SK-N-SH treated with all-trans-retinoic acid at 6 μM for 48 hours (cell line): ENCODE measurements around the gene RGS8.
"Not testable (repeated sequence)": the region's sequence is repeated elsewhere in the genome, so short reads cannot be mapped to it uniquely, and the experiment has no call there.

Source experiments
- ATAC-seq: fragments of 200-7000 bp; cut with Tn5 transposase; 3 replicates; pipeline ENCODE4 v1.9.1; 2020; ENCODE audit warnings: mild to moderate bottlenecking, moderate library complexity
- ARNTL ChIP-seq: fragments of 450-650 bp; formaldehyde crosslinking; IDR thresholded peaks from 2 replicates; pipeline ENCODE4 v1.5.0; 2020; ENCODE audit warnings: low read depth, mild to moderate bottlenecking, moderate library complexity, borderline replicate concordance
- BACH2 ChIP-seq: fragments of 250-450 bp; sonication (Bioruptor Pico); IDR thresholded peaks from 2 replicates; pipeline ENCODE4 v1.9.0; 2021; ENCODE audit warnings: mild to moderate bottlenecking, borderline replicate concordance
- CREB5 ChIP-seq: fragments of 250-450 bp; sonication (Bioruptor Pico); IDR thresholded peaks from 2 replicates; pipeline ENCODE4 v1.5.1; 2020; ENCODE audit warnings: low read depth, mild to moderate bottlenecking, moderate library complexity
- CSDC2 ChIP-seq: fragments of 250-450 bp; sonication (Bioruptor Pico); IDR thresholded peaks from 2 replicates; pipeline ENCODE4 v1.5.0; 2020; ENCODE audit warnings: mild to moderate bottlenecking, moderate library complexity
- CSRNP3 ChIP-seq: fragments of 250-450 bp; sonication (Bioruptor Pico); IDR thresholded peaks from 2 replicates; pipeline ENCODE4 v1.5.1; 2021; ENCODE audit warnings: mild to moderate bottlenecking, moderate library complexity
- GLIS3 ChIP-seq: fragments of 250-450 bp; sonication (Bioruptor Pico); IDR thresholded peaks from 2 replicates; pipeline ENCODE4 v1.5.0; 2020; ENCODE audit warnings: mild to moderate bottlenecking, moderate library complexity
- ISL1 ChIP-seq: fragments of 250-450 bp; sonication (Bioruptor Pico); IDR thresholded peaks from 2 replicates; pipeline ENCODE4 v2.1.2; 2022; ENCODE audit warnings: mild to moderate bottlenecking, moderate library complexity
- OSR1 ChIP-seq: fragments of 250-450 bp; sonication (Bioruptor Pico); IDR thresholded peaks from 2 replicates; pipeline ENCODE4 v1.8.0; 2022; ENCODE audit warnings: moderate library complexity, mild to moderate bottlenecking, inconsistent platforms
- PATZ1 ChIP-seq: fragments of 250-450 bp; sonication (Bioruptor Pico); IDR thresholded peaks from 2 replicates; pipeline ENCODE4 v1.8.0; 2020; ENCODE audit warnings: mild to moderate bottlenecking, moderate library complexity, borderline replicate concordance
- POU6F1 ChIP-seq: fragments of 250-450 bp; sonication (Bioruptor Pico); IDR thresholded peaks from 2 replicates; pipeline ENCODE4 v1.8.0; 2021; ENCODE audit warnings: low read depth, mild to moderate bottlenecking, moderate library complexity, borderline replicate concordance
- PPARA ChIP-seq: fragments of 250-450 bp; sonication (Bioruptor Pico); IDR thresholded peaks from 2 replicates; pipeline ENCODE4 v1.5.0; 2020; ENCODE audit warnings: mild to moderate bottlenecking, borderline replicate concordance
- RARB ChIP-seq: fragments of 250-450 bp; sonication (Bioruptor Pico); IDR thresholded peaks from 2 replicates; pipeline ENCODE4 v1.8.0; 2021; ENCODE audit warnings: mild to moderate bottlenecking, moderate library complexity
- SNAI2 ChIP-seq: fragments of 250-450 bp; sonication (Bioruptor Pico); IDR thresholded peaks from 2 replicates; pipeline ENCODE4 v1.5.0; 2020; ENCODE audit warnings: mild to moderate bottlenecking, moderate library complexity
- TOX ChIP-seq: fragments of 250-450 bp; sonication (Bioruptor Pico); IDR thresholded peaks from 2 replicates; pipeline ENCODE4 v1.8.0; 2021; ENCODE audit warnings: mild to moderate bottlenecking, moderate library complexity, borderline replicate concordance
- TSHZ2 ChIP-seq: fragments of 250-450 bp; sonication (Bioruptor Pico); IDR thresholded peaks from 2 replicates; pipeline ENCODE4 v1.5.0; 2020; ENCODE audit warnings: mild to moderate bottlenecking, moderate library complexity
- ZC3H10 ChIP-seq: fragments of 250-450 bp; sonication (Bioruptor Pico); IDR thresholded peaks from 2 replicates; pipeline ENCODE4 v1.5.1; 2021; ENCODE audit warnings: mild to moderate bottlenecking, moderate library complexity
- ZFP30 ChIP-seq: fragments of 450-650 bp; formaldehyde crosslinking; IDR thresholded peaks from 2 replicates; pipeline ENCODE4 v1.5.0; 2022; ENCODE audit warnings: mild to moderate bottlenecking, moderate library complexity
- ZNF565 ChIP-seq: fragments of 450-650 bp; formaldehyde crosslinking; conservative IDR thresholded peaks from 2 replicates; pipeline ENCODE4 v1.5.0; 2020; ENCODE audit warnings: low read depth, mild to moderate bottlenecking, moderate library complexity
- ZNF70 ChIP-seq: fragments of 450-650 bp; formaldehyde crosslinking; IDR thresholded peaks from 2 replicates; pipeline ENCODE4 v1.5.0; 2020; ENCODE audit warnings: mild to moderate bottlenecking, moderate library complexity
- ZNF8 ChIP-seq: fragments of 450-650 bp; formaldehyde crosslinking; IDR thresholded peaks from 2 replicates; pipeline ENCODE4 v1.5.0; 2020; ENCODE audit warnings: mild to moderate bottlenecking, moderate library complexity

The RGS8 gene

GRCh38 chr1:182699393-182700350, 15.3 kb upstream of the RGS8 start:
- no peak for TF ChIP-seq GLIS3
- no peak for TF ChIP-seq TSHZ2 (CRISPR knock-in tag)
- TF ChIP-seq BACH2 (CRISPR knock-in tag), result no peak
- no peak for TF ChIP-seq SNAI2 (CRISPR knock-in tag)
- no peak for TF ChIP-seq ZFP30 (CRISPR knock-in tag)
- TF ChIP-seq ZC3H10 (CRISPR knock-in tag), result no peak
- no peak for TF ChIP-seq PATZ1 (CRISPR knock-in tag)
- ATAC-seq, result no peak; the same call in 2 of the 3 replicates

GRCh38 chr1:182698971-182699370, 14.6 kb upstream of the RGS8 start:
- no peak for TF ChIP-seq ARNTL (CRISPR knock-in tag)
- no peak for TF ChIP-seq POU6F1
- TF ChIP-seq ZC3H10 (CRISPR knock-in tag), result no peak
- TF ChIP-seq RARB (CRISPR knock-in tag), result no peak
- TF ChIP-seq CSDC2 (CRISPR knock-in tag), result no peak
- no peak for TF ChIP-seq CREB5 (CRISPR knock-in tag)
- TF ChIP-seq OSR1 (CRISPR knock-in tag), result no peak
- TF ChIP-seq TOX (CRISPR knock-in tag), result no peak
- TF ChIP-seq ISL1, result no peak
- no peak for TF ChIP-seq ZNF8 (CRISPR knock-in tag)
- no peak for TF ChIP-seq SNAI2 (CRISPR knock-in tag)
- no peak for TF ChIP-seq CSRNP3 (CRISPR knock-in tag)
- no peak for TF ChIP-seq GLIS3
- TF ChIP-seq PPARA (CRISPR knock-in tag), result no peak
- TF ChIP-seq ZNF70 (CRISPR knock-in tag), result no peak
- no peak for TF ChIP-seq ZNF565 (CRISPR knock-in tag)
- no peak for TF ChIP-seq PATZ1 (CRISPR knock-in tag)
- ATAC-seq, result no peak

- not testable (repeated sequence) for ATAC-seq
Measured at GRCh38 chr1:182693139-182693538, 8.8 kb upstream of the RGS8 start.
